Nephron (organoid): ENCODE results near the gene NCAM1.
A peak's percentile ranks its signal among the peaks of the same experiment; 100 is the strongest.

Experiments used
- H3K27ac Mint-ChIP-seq, 3 experiments: 2 replicates each; pipeline ENCODE4 v1.8.0; 2020; ENCODE audit warnings: mixed read lengths in 3 of 3, mild to moderate bottlenecking in 2 of 3, moderate library complexity in 1 of 3
- H3K27me3 Mint-ChIP-seq: 2 replicates; pipeline ENCODE4 v1.8.0; 2021; ENCODE audit warnings: low read depth, mild to moderate bottlenecking, moderate library complexity, mixed read lengths
- H3K36me3 Mint-ChIP-seq: 2 replicates; pipeline ENCODE4 v1.8.0; 2020; ENCODE audit warnings: low read depth, mixed read lengths
- H3K4me1 Mint-ChIP-seq: 2 replicates; pipeline ENCODE4 v1.8.0; 2020; ENCODE audit warnings: mixed read lengths
- H3K4me3 Mint-ChIP-seq, 3 experiments: 2 replicates each; pipeline ENCODE4 v1.8.0; 2020; ENCODE audit warnings: mild to moderate bottlenecking in 3 of 3, mixed read lengths in 3 of 3, moderate library complexity in 2 of 3
- H3K9me3 Mint-ChIP-seq: 2 replicates; pipeline ENCODE4 v1.8.0; 2020; ENCODE audit warnings: mixed read lengths
- CTCF ChIP-seq, 3 experiments: fragments of 200-600 bp; sonication (generic); IDR thresholded peaks; one replicate each; pipeline ENCODE4 v1.5.0; 2021; ENCODE audit warnings: antibody characterized with exemption in 3 of 3; ENCODE audit not compliant: unreplicated experiment in 3 of 3

Gene NCAM1

GRCh38 chr11:113174882-113175281, 213.7 kb downstream of the NCAM1 start:
- TF ChIP-seq CTCF (IDR thresholded peaks at IDR 0.05; ENCODE audit: unreplicated experiment in 3 of 3): no peak
- H3K27me3 Mint-ChIP-seq: no peaks in the 10 kb centered on the region
- peak overlapping the region; percentile 48 to 90 (median 84) for H3K27ac Mint-ChIP-seq
- no peaks in the 10 kb centered on the region for H3K9me3 Mint-ChIP-seq
- H3K36me3 Mint-ChIP-seq: no peaks in the 10 kb centered on the region
- H3K4me1 Mint-ChIP-seq: peaks cover 91% of the 10 kb centered on the region
- H3K4me3 Mint-ChIP-seq: no peak overlapping the region

- peaks cover 91% of the 10 kb centered on the region for H3K4me1 Mint-ChIP-seq
- TF ChIP-seq CTCF (IDR thresholded peaks at IDR 0.05; ENCODE audit: unreplicated experiment in 3 of 3): no peak
- H3K27ac Mint-ChIP-seq: peak overlapping the region; percentile 87 to 96 (median 90)
- no peaks in the 10 kb centered on the region for H3K9me3 Mint-ChIP-seq
- H3K36me3 Mint-ChIP-seq: no peaks in the 10 kb centered on the region
- no peaks in the 10 kb centered on the region for H3K27me3 Mint-ChIP-seq
- H3K4me3 Mint-ChIP-seq: peak overlapping the region in 1 of 3 experiments; percentile 0
Measured at GRCh38 chr11:113176599-113177360, 215.6 kb downstream of the NCAM1 start.

- H3K27ac Mint-ChIP-seq: peak overlapping the region; percentile 87 to 96 (median 90)
- no peak for TF ChIP-seq CTCF (IDR thresholded peaks at IDR 0.05; ENCODE audit: unreplicated experiment in 3 of 3)
- peaks cover 89% of the 10 kb centered on the region for H3K4me1 Mint-ChIP-seq
- no peaks in the 10 kb centered on the region for H3K9me3 Mint-ChIP-seq
- no peaks in the 10 kb centered on the region for H3K27me3 Mint-ChIP-seq
- peak overlapping the region in 2 of 3 experiments; percentile 16 to 31 for H3K4me3 Mint-ChIP-seq
- no peaks in the 10 kb centered on the region for H3K36me3 Mint-ChIP-seq
Measured at GRCh38 chr11:113177671-113178070, 216.5 kb downstream of the NCAM1 start.

- peak overlapping the region in 1 of 3 experiments; percentile 12 for H3K4me3 Mint-ChIP-seq
- H3K27ac Mint-ChIP-seq: peak overlapping the region; percentile 87 to 96 (median 90)
- TF ChIP-seq CTCF (IDR thresholded peaks at IDR 0.05; ENCODE audit: unreplicated experiment in 3 of 3): no peak
- H3K36me3 Mint-ChIP-seq: no peaks in the 10 kb centered on the region
- peaks cover 81% of the 10 kb centered on the region for H3K4me1 Mint-ChIP-seq
- no peaks in the 10 kb centered on the region for H3K27me3 Mint-ChIP-seq
- no peaks in the 10 kb centered on the region for H3K9me3 Mint-ChIP-seq
Measured at GRCh38 chr11:113178381-113179070, 217.3 kb downstream of the NCAM1 start.

GRCh38 chr11:113179181-113179704, 218.0 kb downstream of the NCAM1 start:
- peaks cover 75% of the 10 kb centered on the region for H3K4me1 Mint-ChIP-seq
- H3K36me3 Mint-ChIP-seq: no peaks in the 10 kb centered on the region
- H3K27ac Mint-ChIP-seq: peak overlapping the region; percentile 35 to 90 (median 89)

More at GRCh38 chr11:113179181-113179704, 218.0 kb downstream of the NCAM1 start:
- Mint-ChIP-seq H3K9me3 (no peaks in the 10 kb centered on the region), H3K4me3 (no peak overlapping the region), H3K27me3 (no peaks in the 10 kb centered on the region)
- TF ChIP-seq CTCF (IDR thresholded peaks at IDR 0.05; ENCODE audit: unreplicated experiment in 3 of 3): no peak
